NT2/D1 (cell line): ENCODE results near the gene TESMIN.

ENCODE experiments used
- SUZ12 ChIP-seq: IDR thresholded peaks from 2 replicates; pipeline ENCODE4 v1.6.1; 2011; ENCODE audit not compliant: insufficient read length, insufficient read depth; ENCODE audit errors: extremely low read depth
- YY1 ChIP-seq: IDR thresholded peaks from 2 replicates; pipeline ENCODE4 v1.6.1; 2011; ENCODE audit not compliant: insufficient read length, insufficient read depth
- ZNF274 ChIP-seq: IDR thresholded peaks from 2 replicates; pipeline ENCODE4 v1.6.1; 2011; ENCODE audit warnings: mild to moderate bottlenecking, low read depth, low read length

DNA sequence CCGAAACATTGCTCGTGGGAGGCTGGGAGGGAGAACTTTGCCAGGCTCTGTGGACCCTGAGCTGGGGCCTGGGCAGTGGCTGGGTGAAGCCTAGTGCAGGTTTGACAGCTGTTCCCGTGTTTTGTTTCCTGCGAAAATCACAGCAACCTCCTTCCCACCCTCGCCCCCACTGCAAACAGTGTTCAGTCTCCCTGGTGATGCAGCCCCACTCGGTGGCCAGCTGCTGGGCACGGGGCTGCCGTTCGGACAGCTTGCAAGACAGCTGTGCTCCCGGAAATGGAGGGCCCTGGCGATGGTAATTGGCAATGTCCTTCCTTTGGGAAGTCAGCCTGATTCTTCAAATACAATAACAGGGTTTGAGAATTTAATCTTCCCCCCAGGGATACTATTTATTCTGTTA lies 77.3 kb downstream of the TESMIN start:
- TF ChIP-seq YY1 (no peak), SUZ12 (no peak), ZNF274 (no peak)
